Measurements from ENCODE around the gene TTC39A.

TTC39A gene

DNA sequence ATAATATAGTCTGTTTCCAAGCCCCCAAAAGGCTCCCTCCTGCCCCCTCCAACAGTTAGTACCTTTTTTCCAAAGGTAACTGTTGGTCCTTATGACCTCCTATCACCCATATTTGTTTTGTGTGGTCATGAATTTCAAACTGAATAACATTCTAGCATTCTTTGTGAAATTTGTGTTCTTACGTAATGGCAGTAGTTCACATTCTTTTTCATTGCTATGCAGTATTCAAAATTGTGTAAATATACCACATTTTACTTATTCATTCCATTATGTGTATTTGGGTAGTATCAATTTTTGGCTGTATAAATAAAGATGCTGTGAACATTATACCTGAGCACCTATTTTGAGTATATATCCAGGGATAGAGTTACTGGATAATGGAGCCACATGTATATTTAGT is 80.9 kb downstream of the TTC39A start:
- Histone ChIP-seq H3K4me1 (ENCODE audit: low read length) (peaks cover 4% of the 10 kb centered on the region; the same call in 1 of the 2 replicates), H3K9ac (ENCODE audit: low read length) (no peak overlapping the region), H3K9me2 (replicated peaks; ENCODE audit: insufficient read depth, low read length) (no peaks in the 10 kb centered on the region), H3K27me3 (replicated peaks; ENCODE audit: insufficient read depth, low read length) (no peaks in the 10 kb centered on the region), H3K79me2 (ENCODE audit: low read length) (peaks cover 93% of the 10 kb centered on the region), H3K4me2 (ENCODE audit: low read depth, low read length) (no peak overlapping the region), H3F3A (ENCODE audit: insufficient read depth, low read length) (0 out of 2 replicates have a peak, but pooled peaks cover 5% of the 10 kb centered on the region), H4K20me1 (ENCODE audit: insufficient read depth, low read length) (peaks cover 7% of the 10 kb centered on the region), H3K36me3 (replicated peaks; ENCODE audit: insufficient read depth, low read length) (0 out of 2 replicates have a peak, but pooled peaks cover 3% of the 10 kb centered on the region), H3K9me3 (replicated peaks; ENCODE audit: insufficient read depth, low read length) (no peaks in the 10 kb centered on the region), H3K4me3 (ENCODE audit: low read length) (no peak overlapping the region), H2AFZ (ENCODE audit: low read length) (no peak overlapping the region), H3K27ac (ENCODE audit: low read length) (no peak overlapping the region)
- no peak for DNase-seq
- no peak for TF ChIP-seq EZH2 (optimal IDR thresholded peaks at IDR 0.05; ENCODE audit: low read depth, low read length)
- TF ChIP-seq, protein P1, sequence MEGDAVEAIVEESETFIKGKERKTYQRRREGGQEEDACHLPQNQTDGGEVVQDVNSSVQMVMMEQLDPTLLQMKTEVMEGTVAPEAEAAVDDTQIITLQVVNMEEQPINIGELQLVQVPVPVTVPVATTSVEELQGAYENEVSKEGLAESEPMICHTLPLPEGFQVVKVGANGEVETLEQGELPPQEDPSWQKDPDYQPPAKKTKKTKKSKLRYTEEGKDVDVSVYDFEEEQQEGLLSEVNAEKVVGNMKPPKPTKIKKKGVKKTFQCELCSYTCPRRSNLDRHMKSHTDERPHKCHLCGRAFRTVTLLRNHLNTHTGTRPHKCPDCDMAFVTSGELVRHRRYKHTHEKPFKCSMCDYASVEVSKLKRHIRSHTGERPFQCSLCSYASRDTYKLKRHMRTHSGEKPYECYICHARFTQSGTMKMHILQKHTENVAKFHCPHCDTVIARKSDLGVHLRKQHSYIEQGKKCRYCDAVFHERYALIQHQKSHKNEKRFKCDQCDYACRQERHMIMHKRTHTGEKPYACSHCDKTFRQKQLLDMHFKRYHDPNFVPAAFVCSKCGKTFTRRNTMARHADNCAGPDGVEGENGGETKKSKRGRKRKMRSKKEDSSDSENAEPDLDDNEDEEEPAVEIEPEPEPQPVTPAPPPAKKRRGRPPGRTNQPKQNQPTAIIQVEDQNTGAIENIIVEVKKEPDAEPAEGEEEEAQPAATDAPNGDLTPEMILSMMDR (IDR thresholded peaks at IDR 0.05; ENCODE audit: low read length) = no peak
- no peak for TF ChIP-seq EZH2phosphoT487 (IDR thresholded peaks at IDR 0.05; ENCODE audit: low read length)

DNA sequence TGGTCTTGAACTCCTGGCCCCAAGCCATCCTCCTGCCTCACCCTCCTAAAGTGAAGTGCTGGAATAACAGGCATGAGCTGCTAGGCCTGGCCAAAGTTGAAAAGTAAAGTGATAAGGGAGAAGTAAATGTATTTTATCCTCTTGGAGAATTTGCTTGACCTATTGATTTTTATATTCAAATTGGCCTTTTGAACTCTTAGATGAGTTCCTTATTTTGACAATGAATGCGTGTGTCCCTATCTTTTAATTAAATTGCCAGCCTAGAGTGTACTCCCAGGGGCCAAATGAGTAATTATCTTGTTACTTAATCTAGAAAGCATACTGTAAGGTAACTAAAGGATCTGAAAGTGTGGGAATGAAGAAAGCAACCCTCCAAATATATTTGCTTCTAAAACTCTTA is 82.9 kb downstream of the TTC39A start:
- Histone ChIP-seq H3K27ac (ENCODE audit: low read length) (no peak overlapping the region), H3K9ac (ENCODE audit: low read length) (no peak overlapping the region), H3K4me3 (ENCODE audit: low read length) (no peak overlapping the region), H3K9me2 (replicated peaks; ENCODE audit: insufficient read depth, low read length) (no peaks in the 10 kb centered on the region), H3K27me3 (replicated peaks; ENCODE audit: insufficient read depth, low read length) (no peaks in the 10 kb centered on the region), H3K9me3 (replicated peaks; ENCODE audit: insufficient read depth, low read length) (no peaks in the 10 kb centered on the region), H2AFZ (ENCODE audit: low read length) (no peak overlapping the region), H4K20me1 (ENCODE audit: insufficient read depth, low read length) (peaks cover 7% of the 10 kb centered on the region), H3K4me1 (ENCODE audit: low read length) (peaks cover 4% of the 10 kb centered on the region; the same call in 1 of the 2 replicates), H3F3A (ENCODE audit: insufficient read depth, low read length) (0 out of 2 replicates have a peak, but pooled peaks cover 5% of the 10 kb centered on the region), H3K4me2 (ENCODE audit: low read depth, low read length) (no peak overlapping the region), H3K79me2 (ENCODE audit: low read length) (peaks cover 94% of the 10 kb centered on the region), H3K36me3 (replicated peaks; ENCODE audit: insufficient read depth, low read length) (0 out of 2 replicates have a peak, but pooled peaks cover 3% of the 10 kb centered on the region)
- DNase-seq = no peak
- TF ChIP-seq, protein P1 (IDR thresholded peaks at IDR 0.05; ENCODE audit: low read length) = no peak
- TF ChIP-seq EZH2phosphoT487 (IDR thresholded peaks at IDR 0.05; ENCODE audit: low read length) (no peak), EZH2 (optimal IDR thresholded peaks at IDR 0.05; ENCODE audit: low read depth, low read length) (no peak)

DNA sequence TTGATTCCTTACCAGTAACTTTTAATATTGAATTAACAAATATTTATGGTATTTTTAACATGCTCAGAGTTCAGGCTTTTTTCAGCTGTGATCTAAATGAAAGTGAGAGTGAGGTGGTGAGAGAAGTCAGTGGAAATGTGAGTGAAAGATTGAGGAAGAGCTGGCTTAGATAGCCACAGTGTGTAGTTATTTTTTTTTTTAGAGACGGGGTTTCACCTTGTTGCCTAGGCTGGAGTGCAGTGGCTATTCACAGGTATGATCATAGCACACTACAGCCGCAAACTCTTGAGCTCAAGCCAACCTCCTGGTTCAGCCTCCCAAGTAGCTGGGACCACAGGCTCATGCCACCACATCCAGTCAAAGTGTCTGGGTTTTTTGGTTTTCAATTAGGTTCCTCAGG is 83.3 kb downstream of the TTC39A start:
- H3F3A ChIP-seq (ENCODE audit: insufficient read depth, low read length) = 0 out of 2 replicates have a peak, but pooled peaks cover 5% of the 10 kb centered on the region
- no peak overlapping the region for H3K27ac ChIP-seq (ENCODE audit: low read length)
- H3K79me2 ChIP-seq (ENCODE audit: low read length) = peaks cover 94% of the 10 kb centered on the region
- no peak overlapping the region for H3K4me2 ChIP-seq (ENCODE audit: low read depth, low read length)
- no peaks in the 10 kb centered on the region for H3K9me2 ChIP-seq (replicated peaks; ENCODE audit: insufficient read depth, low read length)
- H3K36me3 ChIP-seq (replicated peaks; ENCODE audit: insufficient read depth, low read length) = 0 out of 2 replicates have a peak, but pooled peaks cover 3% of the 10 kb centered on the region
- peaks cover 4% of the 10 kb centered on the region; the same call in 1 of the 2 replicates for H3K4me1 ChIP-seq (ENCODE audit: low read length)
- no peaks in the 10 kb centered on the region for H3K27me3 ChIP-seq (replicated peaks; ENCODE audit: insufficient read depth, low read length)
- H3K4me3 ChIP-seq (ENCODE audit: low read length) = no peak overlapping the region
- peaks cover 7% of the 10 kb centered on the region for H4K20me1 ChIP-seq (ENCODE audit: insufficient read depth, low read length)
- H3K9ac ChIP-seq (ENCODE audit: low read length) = no peak overlapping the region
- TF ChIP-seq EZH2 (optimal IDR thresholded peaks at IDR 0.05; ENCODE audit: low read depth, low read length) (no peak), EZH2phosphoT487 (IDR thresholded peaks at IDR 0.05; ENCODE audit: low read length) (no peak)
- TF ChIP-seq, protein P1 (IDR thresholded peaks at IDR 0.05; ENCODE audit: low read length) = no peak
- DNase-seq = peak; percentile 50
- H2AFZ ChIP-seq (ENCODE audit: low read length) = no peak overlapping the region
- H3K9me3 ChIP-seq (replicated peaks; ENCODE audit: insufficient read depth, low read length) = no peaks in the 10 kb centered on the region

Measured in MM.1S (cell line).